NCI-H2196 treated with DMSO at 0.1 percent for 48 hours (cell line): Measurements from ENCODE around the gene AFF2.

Source experiments
- DNase-seq: peaks from one replicate; lab custom pipeline; 2025; ENCODE audit not compliant: unreplicated experiment; lab: John Stamatoyannopoulos, UW

The AFF2 gene

DNA sequence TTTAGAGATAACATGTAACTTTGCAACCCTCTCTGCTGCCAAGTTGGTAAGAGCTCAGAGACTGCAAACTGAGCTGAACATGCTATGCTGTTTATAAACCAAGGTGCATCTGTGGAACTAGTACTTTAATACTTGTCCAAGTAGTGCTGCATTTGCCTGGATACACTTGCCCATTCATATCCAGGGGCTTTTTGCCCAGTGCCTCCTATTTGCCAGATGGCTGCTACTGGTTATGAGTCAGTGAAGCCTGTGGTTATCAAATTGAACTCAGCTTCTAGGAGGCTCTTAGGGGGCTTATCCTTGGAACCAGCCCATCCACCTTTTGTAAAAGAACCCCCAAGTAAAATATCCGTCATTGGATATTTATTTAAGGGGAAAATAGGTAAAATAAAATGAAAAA is 79.6 kb downstream of the AFF2 start:
- DNase-seq, result no peak

DNA sequence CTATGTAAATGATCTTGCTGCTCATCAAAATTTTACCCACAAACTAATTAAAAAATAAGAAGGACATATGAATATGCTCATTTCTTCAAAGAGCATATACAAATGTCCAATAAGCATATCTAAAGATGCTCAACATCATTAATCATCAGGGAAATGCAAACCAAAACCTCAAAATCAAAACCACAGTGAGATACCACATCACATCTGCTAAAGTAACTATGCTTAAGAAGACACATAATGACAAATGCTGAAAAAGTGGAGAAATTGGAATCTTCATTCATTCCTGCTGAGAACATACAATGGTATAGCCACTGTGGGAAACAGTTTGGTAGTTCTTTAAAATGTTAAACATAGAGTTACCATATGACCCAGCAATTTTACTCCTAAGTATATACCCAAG is 81.9 kb downstream of the AFF2 start:
- no peak for DNase-seq

DNA sequence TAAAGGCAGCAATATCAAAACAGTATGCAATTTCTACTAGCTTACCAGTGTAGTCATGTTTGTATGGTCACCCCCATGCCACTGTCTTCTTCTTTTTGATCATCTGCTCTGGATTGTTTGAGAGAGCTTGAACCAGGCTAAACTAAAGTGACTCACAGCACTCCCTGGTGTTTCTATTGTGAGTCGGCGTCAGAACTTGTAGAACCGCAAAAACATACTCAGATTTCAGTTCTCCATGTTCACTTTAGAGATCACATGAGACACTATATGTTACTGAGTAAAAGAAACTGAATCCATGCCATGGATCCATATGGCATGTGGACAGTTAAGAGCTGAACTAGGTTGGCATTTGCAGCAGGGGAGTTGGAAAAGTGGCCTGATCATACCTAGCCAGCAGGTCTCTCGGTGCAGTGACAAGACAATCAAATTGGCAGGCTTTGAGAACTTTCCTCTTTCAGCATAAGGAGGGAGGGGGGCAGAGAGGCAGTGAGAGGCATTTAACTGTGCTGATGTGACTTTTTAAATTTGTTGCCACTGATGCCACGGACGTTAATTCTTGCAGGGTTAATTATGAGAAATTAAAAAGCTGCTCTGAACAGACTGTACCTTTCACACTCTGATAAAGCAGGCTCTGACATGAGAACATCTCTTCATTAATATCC is 88.4 kb downstream of the AFF2 start:
- DNase-seq, result no peak

DNA sequence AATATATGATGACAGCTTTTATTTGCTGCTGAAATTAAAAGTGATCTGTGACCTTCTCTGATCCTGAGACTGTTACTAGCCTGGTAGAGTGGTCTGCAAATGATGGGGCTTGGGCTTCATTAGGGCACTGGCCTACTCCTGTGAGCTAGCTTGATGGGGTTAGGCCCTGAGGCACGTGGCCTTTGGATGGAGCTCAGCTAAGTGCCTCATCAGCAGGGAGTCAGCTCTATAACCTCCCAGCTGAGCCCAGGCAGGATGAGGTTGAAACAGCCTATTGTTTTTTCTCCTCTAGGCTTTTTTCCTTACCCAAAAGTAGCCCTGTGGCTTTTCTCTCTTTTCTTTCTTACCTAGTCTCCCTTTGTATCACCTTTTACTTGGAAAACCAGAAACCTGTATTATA is 92.2 kb downstream of the AFF2 start:
- DNase-seq, result no peak

DNA sequence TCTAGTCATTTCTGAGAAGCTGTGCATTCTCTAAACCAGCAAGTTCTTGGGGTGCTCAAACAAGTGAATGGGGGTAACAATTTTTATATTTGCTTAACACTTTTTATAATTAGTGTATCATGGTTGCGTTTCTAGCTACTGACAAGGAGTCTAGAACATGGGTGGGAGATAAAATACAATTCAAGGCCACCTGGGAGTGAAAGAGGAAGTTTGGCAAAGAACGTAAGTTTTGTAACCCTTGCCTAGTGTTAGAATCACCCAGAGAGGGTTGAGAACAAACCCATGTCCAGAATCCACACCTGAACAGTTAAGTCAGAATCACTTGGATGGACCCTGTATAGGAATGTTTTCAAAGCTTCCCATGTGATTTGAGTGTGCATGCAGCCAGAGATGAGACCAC is 92.7 kb downstream of the AFF2 start:
- no peak for DNase-seq

DNA sequence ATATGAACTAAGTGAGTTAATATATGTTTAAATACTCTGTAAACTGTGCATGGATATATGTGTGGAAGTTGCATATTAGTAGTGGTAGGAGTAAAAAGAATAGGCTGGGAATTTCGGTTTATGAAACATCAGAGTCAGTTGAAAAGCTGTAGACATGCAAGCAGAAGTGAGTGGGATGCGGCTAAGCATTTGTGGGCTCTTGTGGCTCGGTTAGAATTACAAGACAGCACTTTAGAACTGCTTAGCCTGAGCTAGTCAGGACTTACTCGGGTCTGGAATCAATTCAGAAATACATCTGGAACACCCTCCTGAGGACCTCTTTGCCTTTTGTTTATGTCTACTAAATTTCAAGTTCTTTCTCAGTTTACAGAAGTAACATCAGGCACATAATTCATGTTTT is 93.6 kb downstream of the AFF2 start:
- DNase-seq, result no peak

DNA sequence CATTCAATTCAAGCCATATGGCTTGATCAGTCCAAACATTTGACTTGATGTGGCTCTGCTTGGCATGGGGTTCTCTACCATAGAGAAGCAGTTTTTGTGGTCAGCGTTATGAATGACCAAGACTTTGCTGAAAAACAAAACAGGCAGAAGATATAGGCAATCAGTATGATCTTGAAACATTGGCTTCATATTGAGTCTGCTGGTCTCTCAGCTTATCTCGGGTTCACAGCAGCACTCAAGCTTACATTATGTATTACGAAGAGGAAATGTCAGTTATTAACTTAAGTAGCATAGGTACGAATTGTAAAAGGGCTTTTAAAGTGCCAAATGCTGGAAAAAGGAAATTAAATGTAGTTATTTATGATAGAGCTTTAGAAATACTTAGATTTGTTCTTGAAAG is 99.0 kb downstream of the AFF2 start:
- DNase-seq, result no peak

DNA sequence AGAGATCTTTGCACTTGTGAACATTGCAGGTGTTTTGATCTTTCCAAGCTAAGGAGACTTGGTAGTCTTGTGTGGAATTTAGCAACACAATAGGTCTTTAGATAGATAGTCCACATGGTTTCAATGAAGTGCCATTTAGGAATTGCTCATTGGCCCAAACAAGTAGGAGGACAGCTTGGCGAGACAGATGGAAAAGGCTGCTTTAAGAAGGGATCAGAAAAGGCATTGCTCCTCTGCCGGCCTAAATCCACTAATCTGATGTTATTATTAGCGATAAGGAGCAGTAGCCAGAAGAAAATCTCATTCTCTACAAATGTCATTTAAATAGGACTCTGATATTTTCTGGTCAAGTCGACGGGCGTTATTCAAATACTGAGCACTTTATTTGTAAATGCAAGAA is 99.7 kb downstream of the AFF2 start:
- no peak for DNase-seq

DNA sequence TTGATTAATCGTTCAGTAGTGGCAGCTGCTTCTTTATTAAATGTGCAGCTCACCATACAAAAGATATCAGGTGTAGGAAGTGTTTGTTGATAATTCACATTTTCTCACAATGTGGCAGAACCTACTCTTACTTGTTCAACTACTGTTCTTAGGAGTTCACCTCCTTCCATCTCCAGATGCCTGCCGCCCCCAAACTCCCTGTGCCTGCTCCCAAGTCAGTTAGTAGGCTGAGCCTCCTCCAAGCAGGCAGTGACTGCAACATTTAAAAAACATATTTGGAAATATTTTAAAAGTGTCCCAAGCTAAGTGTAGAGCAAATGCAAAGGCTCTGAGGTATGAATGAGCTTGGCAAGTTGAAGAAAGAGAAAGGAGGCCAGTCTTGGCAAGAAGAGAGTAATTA is 100.2 kb downstream of the AFF2 start:
- no peak for DNase-seq

DNA sequence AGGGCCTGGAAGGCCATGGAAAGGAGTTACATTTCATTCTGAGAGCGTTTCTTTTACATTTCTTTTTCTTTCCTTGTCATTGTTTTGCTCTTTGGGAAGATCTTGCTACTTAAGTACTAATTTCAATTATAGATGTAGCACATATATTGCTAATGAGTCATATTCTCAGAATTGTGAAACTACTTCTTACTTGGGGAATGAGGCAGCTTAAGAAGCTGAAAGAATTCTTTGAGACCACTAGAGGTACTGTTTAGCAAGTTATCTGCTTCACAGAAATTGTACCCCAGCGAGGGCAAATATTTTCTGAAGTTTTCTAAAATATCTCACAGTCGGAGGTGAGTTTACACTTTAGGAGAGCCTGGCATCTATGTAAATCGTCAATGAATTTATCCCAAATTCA is 100.6 kb downstream of the AFF2 start:
- DNase-seq, result no peak

DNA sequence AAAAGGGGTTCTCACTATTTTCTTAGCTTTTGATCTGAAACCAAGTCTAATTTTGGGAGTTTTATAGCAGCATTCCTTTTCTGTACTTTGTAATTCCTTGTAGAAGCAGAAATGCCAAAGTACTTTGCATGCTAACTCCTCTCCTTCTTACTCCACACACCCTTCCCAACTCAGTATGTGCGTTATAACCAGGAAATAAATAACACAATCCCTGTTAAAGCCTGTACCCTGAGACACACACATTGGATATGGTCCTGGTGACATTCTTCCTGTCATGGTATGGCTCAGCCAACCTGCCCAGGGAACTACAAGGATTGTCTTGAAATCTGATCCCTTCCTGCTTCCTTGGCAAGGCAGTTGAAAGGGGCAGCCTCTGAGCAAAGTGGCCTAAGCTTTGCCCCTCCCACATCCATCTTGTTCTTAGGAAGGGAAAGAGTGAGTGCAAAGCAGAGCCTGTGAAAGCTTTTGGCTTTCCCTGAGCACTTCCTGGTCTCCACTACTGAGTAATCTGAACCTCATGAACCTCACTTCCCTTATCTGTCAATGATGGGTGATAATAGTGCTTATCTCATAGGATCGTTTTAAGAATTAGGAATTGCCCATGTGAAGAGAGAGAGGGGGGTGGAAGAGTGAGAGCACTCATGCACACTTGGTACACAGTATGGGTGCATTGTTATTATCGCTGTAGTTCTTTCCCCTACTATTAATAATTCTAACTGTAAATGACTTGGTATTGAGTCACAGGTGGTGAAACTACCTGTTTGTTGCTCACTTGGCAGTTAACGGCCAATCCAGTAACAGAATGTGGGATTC is 109.3 kb downstream of the AFF2 start:
- DNase-seq, result no peak

DNA sequence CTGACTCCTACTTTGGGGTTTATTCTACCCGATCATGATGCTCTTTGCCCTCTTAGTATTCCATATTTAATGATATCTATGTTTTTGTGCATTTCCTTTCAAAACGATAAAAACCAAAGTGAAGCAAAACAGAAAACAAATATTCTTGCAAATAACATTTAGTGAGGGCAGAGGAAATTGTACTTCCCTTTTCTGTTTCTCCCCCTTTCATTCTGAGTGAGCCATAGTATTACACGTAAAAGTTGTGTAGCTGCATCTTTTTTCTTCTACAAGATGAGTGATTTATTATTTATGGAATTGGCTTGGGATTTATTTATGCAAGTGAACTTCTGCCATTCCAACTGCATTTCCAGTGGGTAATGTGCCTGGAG is 109.9 kb downstream of the AFF2 start:
- no peak for DNase-seq

DNA sequence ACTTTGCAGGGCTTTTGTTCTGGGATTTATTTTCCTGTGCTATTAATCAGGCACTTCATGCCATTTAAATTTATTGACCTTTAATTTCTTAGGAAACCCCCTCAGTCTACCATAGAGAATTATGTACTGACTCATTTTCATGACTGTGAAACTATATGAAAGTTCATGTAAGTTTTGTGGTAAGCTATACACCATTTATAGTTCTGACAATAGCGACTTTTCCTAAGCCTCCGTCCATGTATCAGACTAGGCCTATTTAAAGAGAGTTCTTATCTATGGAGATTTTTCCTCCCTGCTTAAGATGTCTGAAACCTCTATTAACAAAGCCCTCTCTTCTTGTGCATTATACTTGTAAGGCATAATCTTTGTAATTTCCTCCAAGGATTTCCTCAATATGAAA is 111.6 kb downstream of the AFF2 start:
- DNase-seq, result no peak

DNA sequence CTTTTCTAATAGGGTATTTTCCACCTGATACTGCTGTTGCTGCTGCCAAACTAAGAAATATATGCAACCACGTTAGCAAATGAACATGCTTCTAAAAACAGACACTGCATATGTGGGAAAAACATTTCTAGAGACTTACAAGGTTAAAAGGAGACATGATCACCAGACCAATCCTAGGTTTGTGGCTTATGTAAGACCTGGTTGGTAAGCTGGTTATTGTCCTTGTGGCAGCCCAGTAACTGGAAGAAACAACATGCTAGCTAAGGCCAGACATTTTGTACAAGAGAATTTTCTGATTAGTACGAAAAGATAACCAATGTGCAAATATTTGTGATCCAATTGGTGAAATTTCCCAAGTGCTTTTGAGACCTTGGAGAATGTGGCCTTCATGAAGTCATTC is 112.0 kb downstream of the AFF2 start:
- DNase-seq, result no peak

DNA sequence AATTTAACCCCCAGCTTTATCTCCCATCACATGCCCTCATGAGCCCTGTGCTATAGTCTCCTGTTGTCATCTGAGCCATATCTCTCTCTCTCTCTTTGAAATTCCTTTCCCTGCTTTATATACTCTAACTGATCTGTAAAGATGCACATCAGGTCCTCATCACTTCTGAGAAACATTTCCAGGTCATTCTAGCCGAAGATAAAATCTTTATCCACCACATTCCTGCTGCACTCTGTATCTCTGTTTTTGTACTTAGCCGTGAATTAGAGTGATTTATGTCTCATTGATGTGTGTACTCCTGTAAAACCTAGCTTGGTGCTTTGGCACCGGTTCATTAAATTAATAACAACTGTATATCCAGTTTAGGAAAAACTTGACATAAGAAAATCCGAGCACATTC is 113.2 kb downstream of the AFF2 start:
- DNase-seq, result no peak

DNA sequence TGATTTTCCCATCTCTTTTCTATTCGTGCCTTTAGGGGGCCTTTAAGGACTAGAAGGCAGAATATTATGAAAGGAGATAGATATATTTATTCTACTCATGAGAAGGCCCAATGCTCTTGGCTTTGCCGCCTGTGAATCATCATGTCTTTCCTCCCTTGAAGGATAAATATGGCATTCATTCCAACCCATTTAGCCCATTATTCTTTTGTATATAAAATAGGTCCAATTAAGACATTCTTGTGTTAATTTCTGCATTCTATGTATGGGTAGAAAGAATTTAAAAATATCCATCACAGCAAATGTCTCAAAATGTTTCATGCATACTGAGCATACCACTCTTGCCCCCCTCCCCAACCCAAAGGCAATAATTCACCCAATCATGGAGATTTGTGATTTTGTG is 115.1 kb downstream of the AFF2 start:
- no peak for DNase-seq

DNA sequence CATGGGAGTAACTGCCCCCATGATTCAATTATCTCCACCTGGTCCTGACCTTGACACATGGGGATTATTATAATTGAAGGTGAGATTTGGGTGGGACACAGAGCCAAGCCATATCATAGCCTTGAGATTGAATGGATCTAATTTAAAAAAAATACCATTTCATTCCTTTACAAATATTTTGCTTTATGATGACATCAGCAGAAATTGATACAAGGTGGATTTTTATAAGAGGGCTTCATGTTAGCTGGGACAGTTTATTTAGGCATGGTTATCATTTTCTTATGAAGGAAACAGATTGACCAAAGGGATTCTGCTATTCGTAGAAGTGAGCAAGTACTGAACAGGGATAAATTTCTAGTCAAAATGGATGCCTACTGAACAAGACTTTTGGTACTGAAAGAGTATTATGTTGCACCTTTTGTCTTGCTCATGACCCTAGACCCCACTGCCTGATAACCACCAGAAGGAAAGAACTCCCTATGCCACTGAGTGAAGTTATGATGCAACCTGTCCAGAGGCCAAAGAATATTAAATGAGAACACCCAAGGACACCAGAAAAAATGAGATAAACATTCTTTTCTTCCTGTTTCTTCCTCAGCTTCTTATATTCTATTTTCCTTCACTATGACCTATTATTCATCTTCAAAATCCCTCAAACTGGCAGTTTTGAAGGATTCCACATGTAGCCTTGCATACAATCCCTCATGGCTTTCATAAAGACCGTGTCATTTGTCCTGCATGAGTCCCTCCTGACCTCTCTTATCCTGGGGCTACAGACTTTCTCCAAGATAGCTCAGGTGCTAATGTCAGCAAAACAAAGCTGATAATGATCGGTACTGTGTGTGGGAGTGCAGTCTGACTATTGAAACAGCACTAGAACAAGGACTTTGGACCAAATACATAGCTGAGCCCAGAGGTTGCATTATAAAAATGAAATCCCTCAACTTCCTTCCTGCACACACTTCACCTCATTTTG is 118.3 kb downstream of the AFF2 start:
- no peak for DNase-seq

DNA sequence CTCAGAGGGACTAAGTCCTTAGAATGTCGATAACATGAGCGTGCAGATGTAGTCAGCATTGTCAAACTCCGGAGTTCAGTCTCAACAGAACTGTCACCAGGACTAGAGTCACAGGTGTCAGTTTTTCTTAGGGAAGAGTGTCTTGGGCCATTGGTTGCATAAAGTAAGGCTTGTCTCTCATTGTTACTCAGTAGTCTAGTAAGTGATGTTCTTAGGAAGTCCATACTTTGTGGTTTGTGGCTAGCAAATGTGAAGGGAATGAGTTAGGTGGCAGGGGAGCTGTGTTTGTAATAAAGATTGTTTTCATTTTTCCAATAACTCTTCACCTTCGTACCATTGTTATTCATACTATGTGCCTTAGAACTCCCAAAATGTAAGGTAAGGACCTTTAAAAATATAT is 119.6 kb downstream of the AFF2 start:
- no peak for DNase-seq

DNA sequence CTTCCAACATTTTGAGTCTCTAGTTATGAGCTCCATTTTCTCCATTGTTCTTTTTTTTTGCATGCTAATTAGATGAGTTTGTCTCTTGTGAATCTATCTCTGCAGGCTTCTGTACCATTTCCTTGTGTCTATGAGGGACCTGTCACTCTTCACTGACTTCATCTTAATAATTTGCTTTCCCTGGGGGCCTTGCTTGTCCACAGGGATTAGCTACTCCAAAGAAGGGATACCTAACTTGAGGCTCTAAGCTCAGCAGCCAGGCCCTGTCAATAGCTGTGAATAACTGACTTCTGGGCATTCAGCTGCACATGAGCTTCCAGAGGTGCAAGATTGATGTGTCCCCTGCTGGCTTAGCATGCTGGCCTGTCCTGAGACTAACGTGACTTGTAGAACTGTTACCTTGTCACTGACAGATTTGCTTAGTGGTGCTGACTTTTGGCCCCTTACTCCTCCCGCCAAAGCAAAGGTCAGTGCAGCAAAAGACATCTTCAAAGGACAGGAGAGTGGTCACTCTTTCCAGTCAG is 124.6 kb downstream of the AFF2 start:
- DNase-seq, result no peak

DNA sequence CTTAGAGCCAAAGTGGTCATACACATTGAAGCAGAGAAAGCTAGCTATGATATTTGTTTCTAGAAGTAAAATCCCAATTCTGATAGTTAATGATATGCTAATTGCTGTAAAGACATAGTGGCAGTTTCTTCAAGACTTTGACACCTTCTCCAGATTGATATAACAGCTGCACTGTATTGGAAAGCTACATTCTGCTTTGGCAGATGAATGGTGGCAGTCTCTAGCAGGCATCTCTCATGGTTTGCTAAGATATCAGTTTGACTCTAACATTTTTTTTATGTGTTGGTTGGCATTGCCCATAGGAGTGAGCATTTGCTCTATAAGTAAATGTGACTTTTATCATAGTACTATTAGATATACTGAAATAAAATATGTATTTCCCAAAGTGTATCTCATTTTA is 128.2 kb downstream of the AFF2 start:
- no peak for DNase-seq

DNA sequence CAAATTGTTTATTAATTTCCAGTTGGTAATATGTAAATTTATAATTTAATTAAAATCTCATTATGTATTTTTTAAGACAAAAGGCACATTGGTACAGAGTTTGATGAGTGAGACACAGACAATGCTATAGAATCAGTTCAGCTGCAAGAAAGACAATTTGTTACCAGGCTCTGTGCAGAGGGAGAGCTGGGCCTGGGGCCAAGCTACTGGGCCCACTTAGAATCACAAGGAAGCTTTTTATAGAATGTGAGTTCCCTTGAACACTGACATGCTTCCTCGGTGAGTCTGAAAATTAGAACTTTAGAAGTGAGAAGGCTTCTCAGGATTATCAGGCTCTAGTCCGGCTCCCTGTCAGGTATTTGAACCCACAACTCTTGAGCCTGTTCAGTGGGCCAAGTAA is 129.0 kb downstream of the AFF2 start:
- no peak for DNase-seq

DNA sequence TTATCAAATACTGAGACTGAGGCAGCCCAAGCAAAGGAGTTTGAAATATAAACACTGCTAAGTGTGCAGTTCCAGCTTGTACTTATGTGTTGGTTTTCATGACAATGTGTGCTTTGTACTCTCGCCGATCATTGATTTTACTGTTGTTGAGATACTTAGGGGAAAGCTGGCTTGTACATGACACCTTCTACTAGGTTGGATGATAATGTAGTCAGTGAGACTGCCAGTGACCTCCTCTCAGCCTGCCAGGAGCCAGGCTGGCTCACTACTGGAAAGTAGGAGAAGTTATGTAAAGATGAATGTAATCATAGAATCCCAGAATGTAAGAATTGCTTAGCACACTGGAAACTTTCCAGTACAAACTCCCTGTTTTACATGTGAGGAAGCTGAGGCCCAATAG is 132.0 kb downstream of the AFF2 start:
- no peak for DNase-seq
